Neuronal stem cell (in vitro differentiated cells): ENCODE data around the gene AUTS2.

Experiments
- DNase-seq: peaks from one replicate; pipeline ENCODE4 v3.0.0-alpha.2; 2013; ENCODE audit warnings: low spot score
- H2AFZ ChIP-seq: one replicate; pipeline ENCODE4 v1.6.1; 2013; ENCODE audit warnings: mild to moderate bottlenecking, low read length, inconsistent platforms
- H2AK5ac ChIP-seq: 2 replicates; pipeline ENCODE4 v1.6.1; 2013; ENCODE audit warnings: low read depth, mild to moderate bottlenecking, inconsistent platforms, low read length, moderate library complexity, mixed read lengths
- H2BK120ac ChIP-seq: 2 replicates; pipeline ENCODE4 v1.6.1; 2013; ENCODE audit warnings: low read depth, mild to moderate bottlenecking, inconsistent platforms, low read length, moderate library complexity, mixed read lengths
- H2BK12ac ChIP-seq: one replicate; pipeline ENCODE4 v1.6.1; 2013; ENCODE audit warnings: low read length, inconsistent platforms
- H2BK15ac ChIP-seq: 2 replicates; pipeline ENCODE4 v1.6.1; 2013; ENCODE audit warnings: mild to moderate bottlenecking, low read length, inconsistent platforms, mixed read lengths
- H2BK5ac ChIP-seq: one replicate; pipeline ENCODE4 v1.6.1; 2013; ENCODE audit warnings: inconsistent platforms, mild to moderate bottlenecking, low read length, moderate library complexity
- H3K14ac ChIP-seq: one replicate; pipeline ENCODE4 v1.6.1; 2013; ENCODE audit warnings: low read length, inconsistent platforms
- H3K18ac ChIP-seq: 2 replicates; pipeline ENCODE4 v1.6.1; 2013; ENCODE audit warnings: low read length, inconsistent platforms
- H3K23ac ChIP-seq: 2 replicates; pipeline ENCODE4 v1.6.1; 2013; ENCODE audit warnings: low read depth, mild to moderate bottlenecking, mixed read lengths, low read length, inconsistent platforms; ENCODE audit not compliant: poor library complexity
- H3K27ac ChIP-seq: replicated peaks from 3 replicates; pipeline ENCODE4 v1.5.1; 2013; ENCODE audit warnings: low read length, inconsistent platforms
- H3K27me3 ChIP-seq, 3 experiments: 2 replicates each; pipeline ENCODE4 v1.6.1; 2013; ENCODE audit warnings: low read length in 3 of 3, mild to moderate bottlenecking in 2 of 3, inconsistent platforms in 1 of 3, low read depth in 1 of 3, mixed read lengths in 1 of 3, moderate library complexity in 1 of 3; ENCODE audit not compliant: control insufficient read depth in 3 of 3, insufficient read depth in 3 of 3
- H3K36me3 ChIP-seq, 2 donors: replicated peaks in 1 of 2; 2 replicates each; pipeline ENCODE4 v1.6.1; 2013; ENCODE audit warnings: low read length in 2 of 2; ENCODE audit not compliant: control insufficient read depth in 2 of 2, insufficient read depth in 2 of 2
- H3K4ac ChIP-seq: 2 replicates; pipeline ENCODE4 v1.6.1; 2013; ENCODE audit warnings: inconsistent platforms, mild to moderate bottlenecking, low read length, moderate library complexity
- H3K4me1 ChIP-seq, 2 donors: 1 replicate in 1 of 2; 2 replicates in 1 of 2; pipeline ENCODE4 v1.6.1; 2013; ENCODE audit warnings: low read length in 2 of 2, low read depth in 1 of 2; ENCODE audit not compliant: control insufficient read depth in 2 of 2, insufficient read depth in 1 of 2
- H3K4me2 ChIP-seq: one replicate; pipeline ENCODE4 v1.6.1; 2013; ENCODE audit warnings: mild to moderate bottlenecking, low read length, inconsistent platforms; ENCODE audit not compliant: insufficient read depth, poor library complexity, severe bottlenecking
- H3K4me3 ChIP-seq, 2 donors: 2 replicates each; pipeline ENCODE4 v1.5.1; 2013; ENCODE audit warnings: low read length in 2 of 2, mild to moderate bottlenecking in 2 of 2, inconsistent platforms in 1 of 2, moderate library complexity in 1 of 2
- H3K79me1 ChIP-seq: one replicate; pipeline ENCODE4 v1.6.1; 2013; ENCODE audit warnings: low read depth, mild to moderate bottlenecking, inconsistent platforms, low read length, moderate library complexity
- H3K9ac ChIP-seq: one replicate; pipeline ENCODE4 v1.6.1; 2013; ENCODE audit warnings: mild to moderate bottlenecking, low read depth, low read length, inconsistent platforms; ENCODE audit not compliant: poor library complexity
- H3K9me3 ChIP-seq, 2 donors: replicated peaks in 1 of 2; 2 replicates each; pipeline versions ENCODE3 to v1.6.1; 2013; ENCODE audit warnings: low read length in 2 of 2, mild to moderate bottlenecking in 2 of 2, inconsistent platforms in 1 of 2, low read depth in 1 of 2, mixed read lengths in 1 of 2, moderate library complexity in 1 of 2; ENCODE audit not compliant: control insufficient read depth in 2 of 2, insufficient read depth in 1 of 2
- H4K8ac ChIP-seq: one replicate; pipeline ENCODE4 v1.6.1; 2013; ENCODE audit warnings: low read depth, mild to moderate bottlenecking, inconsistent platforms, low read length, moderate library complexity
- H4K91ac ChIP-seq: one replicate; pipeline ENCODE4 v1.6.1; 2013; ENCODE audit warnings: low read length, low read depth, mild to moderate bottlenecking, inconsistent platforms; ENCODE audit not compliant: poor library complexity
- WGBS, 2 donors: extraction: QIAGEN DNeasy Blood & Tissue Kit; methylation state at CpG; one replicate each; pipeline ENCODE4 v1.1.7; 2013; ENCODE audit warnings: missing lambda C conversion rate in 2 of 2, mixed read lengths in 1 of 2; ENCODE audit not compliant: insufficient read length in 2 of 2, insufficient replicate concordance in 1 of 2; ENCODE audit errors: extremely low coverage in 2 of 2; 5-methylcytosine and 5-hydroxymethylcytosine counted together

AUTS2 gene

GRCh38 chr7:69673074-69673473 is 74.8 kb downstream of the AUTS2 start:
- H2BK5ac ChIP-seq = no peak overlapping the region
- DNase-seq = no peak
- H3K36me3 ChIP-seq = no peaks in the 10 kb centered on the region
- H3K18ac ChIP-seq = no peak overlapping the region
- WGBS, 2 donors = no CpG with 5 or more reads among the region's 2 CpGs
- no peaks in the 10 kb centered on the region for H3K9me3 ChIP-seq
- no peak overlapping the region for H3K27ac ChIP-seq
- H3K27me3 ChIP-seq = no peaks in the 10 kb centered on the region
- H4K8ac ChIP-seq = no peak overlapping the region
- no peak overlapping the region for H2BK12ac ChIP-seq
- H3K79me1 ChIP-seq = no peaks in the 10 kb centered on the region
- no peak overlapping the region for H3K4me3 ChIP-seq
- H4K91ac ChIP-seq = no peak overlapping the region
- no peak overlapping the region for H3K4ac ChIP-seq
- no peak overlapping the region for H3K9ac ChIP-seq
- H2AFZ ChIP-seq = no peak overlapping the region
- H2BK15ac ChIP-seq = no peak overlapping the region
- H3K23ac ChIP-seq = no peak overlapping the region
- no peak overlapping the region for H3K14ac ChIP-seq
- H2AK5ac ChIP-seq = no peak overlapping the region
- H3K4me2 ChIP-seq = no peak overlapping the region
- H2BK120ac ChIP-seq = no peak overlapping the region
- peaks cover 0 to 22% of the 10 kb centered on the region in 2 donors for H3K4me1 ChIP-seq

GRCh38 chr7:69674701-69675182 is 76.5 kb downstream of the AUTS2 start:
- WGBS, 2 donors = no CpG with 5 or more reads among the region's 4 CpGs
- Histone ChIP-seq H3K18ac (no peak overlapping the region), H2AFZ (no peak overlapping the region)

GRCh38 chr7:69676247-69676646 is 78.0 kb downstream of the AUTS2 start:
- H3K4me3 ChIP-seq = no peak overlapping the region

More at GRCh38 chr7:69674701-69675182, 76.5 kb downstream of the AUTS2 start:
- H3K4ac ChIP-seq = no peak overlapping the region
- H2BK5ac ChIP-seq = no peak overlapping the region
- H2BK15ac ChIP-seq = no peak overlapping the region
- no peaks in the 10 kb centered on the region for H3K79me1 ChIP-seq
- no peak overlapping the region for H3K9ac ChIP-seq
- no peak overlapping the region for H2AK5ac ChIP-seq
- H2BK120ac ChIP-seq = no peak overlapping the region
- H3K27me3 ChIP-seq = no peaks in the 10 kb centered on the region
- no peak overlapping the region for H3K14ac ChIP-seq
- DNase-seq = no peak
- no peak overlapping the region for H3K4me3 ChIP-seq
- no peak overlapping the region for H3K4me2 ChIP-seq
- H3K23ac ChIP-seq = no peak overlapping the region
- H3K27ac ChIP-seq = no peak overlapping the region
- no peak overlapping the region for H4K8ac ChIP-seq
- H4K91ac ChIP-seq = no peak overlapping the region
- H3K4me1 ChIP-seq = peaks cover 3 to 30% of the 10 kb centered on the region in 2 donors
- H3K9me3 ChIP-seq = no peaks in the 10 kb centered on the region
- no peak overlapping the region for H2BK12ac ChIP-seq
- no peaks in the 10 kb centered on the region for H3K36me3 ChIP-seq

GRCh38 chr7:69677054-69677852 is 79.0 kb downstream of the AUTS2 start:
- H2BK5ac ChIP-seq = no peak overlapping the region
- no peak overlapping the region for H3K4me3 ChIP-seq
- no peak overlapping the region for H3K27ac ChIP-seq
- no peaks in the 10 kb centered on the region for H3K27me3 ChIP-seq
- H3K14ac ChIP-seq = no peak overlapping the region
- no peaks in the 10 kb centered on the region for H3K36me3 ChIP-seq
- no peaks in the 10 kb centered on the region for H3K9me3 ChIP-seq
- no peak overlapping the region for H3K4ac ChIP-seq
- no peak overlapping the region for H2BK12ac ChIP-seq
- no peak overlapping the region for H3K18ac ChIP-seq
- H3K9ac ChIP-seq = no peak overlapping the region
- no peak overlapping the region for H3K23ac ChIP-seq
- WGBS, 2 donors = no CpG with 5 or more reads among the region's 4 CpGs
- no peak overlapping the region for H2BK120ac ChIP-seq
- no peak for DNase-seq
- no peak overlapping the region for H3K4me2 ChIP-seq
- no peak overlapping the region for H2BK15ac ChIP-seq
- no peak overlapping the region for H2AK5ac ChIP-seq
- peaks cover 3 to 30% of the 10 kb centered on the region in 2 donors for H3K4me1 ChIP-seq
- H4K91ac ChIP-seq = no peak overlapping the region
- H4K8ac ChIP-seq = no peak overlapping the region
- H3K79me1 ChIP-seq = no peaks in the 10 kb centered on the region
- H2AFZ ChIP-seq = no peak overlapping the region

More at GRCh38 chr7:69676247-69676646, 78.0 kb downstream of the AUTS2 start:
- no peaks in the 10 kb centered on the region for H3K27me3 ChIP-seq
- no peak overlapping the region for H3K18ac ChIP-seq
- no peak overlapping the region for H2AK5ac ChIP-seq
- no peak overlapping the region for H2BK5ac ChIP-seq
- DNase-seq = no peak
- no peaks in the 10 kb centered on the region for H3K9me3 ChIP-seq
- H3K27ac ChIP-seq = no peak overlapping the region
- no peak overlapping the region for H3K9ac ChIP-seq
- H3K4ac ChIP-seq = no peak overlapping the region
- no peak overlapping the region for H4K91ac ChIP-seq
- H3K4me2 ChIP-seq = no peak overlapping the region
- H3K14ac ChIP-seq = no peak overlapping the region
- H2BK15ac ChIP-seq = no peak overlapping the region
- H3K4me1 ChIP-seq = peaks cover 3 to 30% of the 10 kb centered on the region in 2 donors
- no peak overlapping the region for H2AFZ ChIP-seq
- no peaks in the 10 kb centered on the region for H3K36me3 ChIP-seq
- no peaks in the 10 kb centered on the region for H3K79me1 ChIP-seq
- H2BK12ac ChIP-seq = no peak overlapping the region
- H3K23ac ChIP-seq = no peak overlapping the region
- no peak overlapping the region for H2BK120ac ChIP-seq
- H4K8ac ChIP-seq = no peak overlapping the region
